NCI-H2196 (cell line): Measurements from ENCODE around the gene ODR4.
"Not testable (repeated sequence)": the region's sequence is repeated elsewhere in the genome, so short reads cannot be mapped to it uniquely, and the experiment has no call there.

Source experiments
- DNase-seq: peaks from one replicate; lab custom pipeline; 2025; ENCODE audit not compliant: unreplicated experiment; lab: John Stamatoyannopoulos, UW

Gene ODR4

DNA sequence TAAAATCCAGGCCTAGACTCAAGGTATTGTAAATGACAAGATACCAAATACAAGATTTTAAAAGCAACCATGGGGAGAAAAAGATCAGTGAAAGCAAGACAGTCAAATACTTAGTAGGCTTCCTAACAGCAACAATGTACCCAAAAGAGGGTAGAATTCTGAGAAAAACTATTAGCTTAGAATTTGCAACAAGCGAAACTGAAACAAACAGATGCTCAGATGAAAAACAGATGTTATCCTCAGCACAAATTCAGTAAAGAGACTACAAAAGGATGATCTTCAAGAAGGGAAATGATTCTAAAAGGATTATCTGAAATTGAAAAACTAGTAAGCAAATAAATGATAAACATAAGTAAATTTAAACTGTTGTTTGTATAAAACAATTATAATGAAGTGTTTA, 45.3 kb downstream of the ODR4 start:
- no peak for DNase-seq

- DNase-seq, result no peak
Measured at GRCh38 chr1:186421446-186421845, 45.8 kb downstream of the ODR4 start.

- DNase-seq, result no peak
Measured at GRCh38 chr1:186424539-186424938, 48.9 kb downstream of the ODR4 start.

DNA sequence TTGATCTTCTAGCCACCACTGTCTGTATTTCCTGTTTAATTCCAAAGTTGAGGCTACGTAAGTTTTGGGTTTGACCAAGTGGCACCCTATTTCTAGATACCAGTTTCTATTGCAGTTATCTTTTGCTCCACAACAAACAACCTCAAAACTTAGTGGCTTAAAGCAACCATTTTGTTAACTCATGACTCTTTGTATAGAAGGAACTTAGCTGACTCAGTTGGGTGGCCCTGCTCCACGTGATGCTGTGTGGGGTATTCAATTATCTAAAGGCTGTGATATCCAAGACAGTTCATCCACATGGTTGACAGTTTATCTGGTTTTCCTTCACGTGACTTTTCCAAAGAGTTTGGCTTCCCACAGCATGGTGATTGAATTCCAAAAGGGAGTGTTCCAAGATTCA, 50.5 kb downstream of the ODR4 start:
- no peak for DNase-seq

- DNase-seq, result no peak
Measured at GRCh38 chr1:186429017-186429416, 53.4 kb downstream of the ODR4 start.

DNA sequence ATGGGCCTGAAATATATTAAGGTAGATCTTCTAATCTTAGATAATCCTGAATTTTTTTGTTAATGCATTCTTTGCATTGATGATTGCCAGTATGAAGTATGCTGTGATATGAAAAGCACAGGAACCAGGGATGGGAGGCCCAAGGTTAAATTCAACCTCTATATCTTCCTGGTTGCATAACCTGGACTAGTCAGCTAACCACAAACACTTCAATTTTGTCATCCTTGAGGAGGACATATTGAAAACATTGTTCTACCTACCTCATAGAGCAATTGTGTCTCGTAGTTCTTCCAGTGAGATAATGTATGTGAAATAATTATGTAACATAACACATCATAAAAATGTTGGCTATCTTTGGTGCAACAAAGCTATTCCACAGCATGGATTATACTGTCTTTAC, 59.7 kb downstream of the ODR4 start:
- no peak for DNase-seq

DNA sequence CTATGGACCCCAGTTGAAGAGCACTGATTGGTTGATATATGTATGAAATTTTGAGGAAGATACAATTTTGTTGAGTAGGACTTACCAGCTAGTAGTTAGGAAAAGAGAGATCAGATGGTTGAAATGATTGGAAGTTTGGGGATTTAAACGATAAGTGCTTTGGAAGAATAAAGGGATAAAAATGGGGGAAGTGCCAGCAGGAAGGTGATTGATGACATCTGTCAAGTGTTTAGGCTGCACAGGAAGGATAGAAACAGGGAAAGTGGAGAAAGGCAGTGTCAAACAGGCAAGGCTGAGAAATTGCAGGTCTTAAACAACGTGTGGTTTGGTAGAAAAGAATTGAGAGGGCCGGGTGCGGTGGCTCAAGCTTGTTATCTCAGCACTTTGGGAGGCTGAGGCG, 62.9 kb downstream of the ODR4 start:
- DNase-seq, result no peak

DNA sequence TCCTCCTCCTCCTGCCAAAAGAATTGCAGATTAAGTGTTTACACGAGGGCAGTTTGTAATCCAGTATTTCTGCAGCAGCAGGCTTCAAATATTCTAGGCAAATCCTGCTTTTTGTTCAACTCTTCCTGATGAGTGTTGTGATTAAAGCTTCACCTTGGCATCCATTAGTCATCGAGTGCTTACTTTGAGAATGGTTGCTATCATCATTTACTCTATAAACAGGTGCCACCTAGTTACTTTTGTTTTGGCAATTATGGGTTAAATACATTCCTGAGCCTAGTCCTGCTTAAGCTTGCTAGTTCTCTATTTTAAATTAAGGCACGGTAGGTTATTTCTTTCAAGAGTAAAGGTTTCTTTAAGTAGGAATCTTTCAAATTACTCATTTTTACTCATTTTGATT, 64.9 kb downstream of the ODR4 start:
- DNase-seq, result peak; percentile 6

DNA sequence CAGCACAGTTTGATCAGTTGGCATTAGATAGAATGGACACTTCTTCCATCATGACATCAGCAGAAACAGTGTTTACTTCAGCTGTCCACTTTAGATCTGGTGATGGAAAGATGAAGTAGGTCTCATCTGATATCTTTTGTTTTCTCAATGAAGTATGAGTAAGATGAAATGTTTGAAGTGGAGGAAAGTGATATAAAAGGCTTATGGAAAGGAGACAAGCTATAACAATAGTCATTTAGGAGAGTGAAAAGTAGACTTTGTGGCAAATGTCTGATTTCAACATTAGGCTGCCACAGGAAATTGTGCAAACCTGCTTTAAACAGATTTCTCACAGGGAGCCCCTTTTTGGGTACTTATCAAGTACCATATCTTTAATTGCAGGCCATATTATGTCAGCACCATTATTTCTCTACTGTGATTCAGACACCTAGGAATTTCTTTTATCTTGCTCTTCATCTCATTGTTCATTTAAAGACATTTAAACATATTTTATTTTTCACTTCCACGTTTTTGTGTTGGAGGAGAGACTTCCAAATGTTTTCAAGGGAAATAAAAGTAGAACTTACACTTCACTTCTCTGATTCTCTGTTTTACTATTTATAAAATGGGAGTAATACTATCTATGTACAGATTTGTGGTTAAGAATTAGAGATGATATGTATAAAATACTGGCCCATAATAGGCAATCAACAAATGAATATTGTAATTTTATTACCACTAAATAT, 67.2 kb downstream of the ODR4 start:
- DNase-seq, result peak; percentile 9

GRCh38 chr1:186443638-186444037, 68.0 kb downstream of the ODR4 start:
- no peak for DNase-seq

GRCh38 chr1:186446152-186446551, 70.5 kb downstream of the ODR4 start:
- no peak for DNase-seq

- DNase-seq, result no peak
Measured at GRCh38 chr1:186454981-186455380, 79.3 kb downstream of the ODR4 start.

GRCh38 chr1:186456729-186457255, 81.2 kb downstream of the ODR4 start:
- DNase-seq, result no peak

DNA sequence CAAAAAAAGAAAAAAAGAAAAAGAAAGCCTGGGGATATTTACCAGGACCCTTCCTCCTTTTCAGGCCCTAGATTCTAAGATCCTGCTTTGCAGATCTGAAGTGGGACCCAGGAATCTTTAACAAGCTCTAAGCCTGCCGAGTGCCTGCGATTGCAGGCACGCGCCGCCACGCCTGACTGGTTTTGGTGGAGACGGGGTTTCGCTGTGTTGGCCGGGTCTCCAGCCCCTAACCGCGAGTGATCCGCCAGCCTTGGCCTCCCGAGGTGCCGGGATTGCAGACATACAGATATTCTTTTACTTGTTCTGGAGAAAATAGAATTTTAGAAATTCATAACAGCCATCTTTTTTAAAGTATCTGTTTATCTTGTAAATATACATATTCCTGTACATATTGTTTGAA, 83.5 kb downstream of the ODR4 start:
- not testable (repeated sequence) for DNase-seq

DNA sequence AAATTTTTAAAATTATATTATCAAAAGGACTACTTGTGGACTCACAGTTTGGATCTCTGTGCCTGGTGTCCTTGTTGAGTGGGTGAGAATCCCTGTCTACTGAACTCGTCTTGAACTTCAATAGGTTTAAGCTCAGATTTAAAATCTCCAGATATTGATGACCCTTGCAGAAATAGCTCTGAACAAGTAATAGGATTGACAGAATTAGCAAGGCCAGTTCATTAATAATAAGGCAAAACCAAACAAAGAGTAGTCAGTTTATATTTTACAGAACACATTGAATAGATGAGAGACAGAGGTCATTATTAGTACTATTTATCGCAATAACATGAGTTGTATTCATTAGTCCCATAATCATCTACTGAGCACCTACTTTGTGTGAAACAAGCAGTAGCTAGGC, 85.4 kb downstream of the ODR4 start, which contains the start of gene PDC:
TSS of gene PDC (minus strand) at position 101 of the 400 bp plus-strand sequence. CDS start 11,655 bp downstream, outside the sequence.
- DNase-seq, result no peak

DNA sequence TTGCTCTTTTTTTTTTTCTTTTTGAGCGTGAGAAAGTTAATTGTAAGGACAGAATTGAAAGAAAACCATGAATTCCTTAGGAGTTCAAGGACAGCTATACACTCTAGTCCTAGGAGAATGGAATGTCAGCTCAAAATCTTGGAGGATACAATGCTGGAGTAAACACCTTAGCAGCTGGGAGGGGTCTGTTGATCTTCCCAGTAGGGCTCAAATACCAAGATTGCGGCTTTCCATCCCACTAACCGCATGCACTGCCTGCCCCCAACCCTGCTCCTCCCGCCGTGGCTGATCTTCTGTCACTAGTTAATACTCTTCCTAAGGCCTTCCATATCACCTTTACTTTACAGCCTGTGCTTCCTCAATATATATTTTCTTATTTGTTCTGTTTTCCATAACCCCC, 87.9 kb downstream of the ODR4 start:
- DNase-seq, result no peak

GRCh38 chr1:186463926-186464325, 88.3 kb downstream of the ODR4 start:
- DNase-seq, result no peak

DNA sequence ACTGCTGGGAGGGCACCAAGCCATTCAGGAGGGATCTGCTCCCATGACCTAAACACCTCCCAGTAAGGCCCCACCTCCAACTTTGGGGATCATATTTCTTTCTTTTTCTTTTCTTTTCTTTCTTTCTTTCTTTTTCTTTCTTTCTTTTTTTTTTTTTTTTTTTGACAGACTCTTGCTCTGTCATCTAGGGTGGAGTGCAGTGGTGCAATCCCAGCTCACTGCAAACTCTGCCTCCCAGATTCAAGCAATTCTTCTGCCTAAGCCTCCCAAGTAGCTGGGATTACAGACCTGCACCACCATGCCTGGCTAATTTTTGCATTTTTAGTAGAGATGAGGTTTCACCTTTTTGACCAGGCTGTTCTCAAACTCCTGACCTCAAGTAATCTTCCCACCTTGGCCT, 89.9 kb downstream of the ODR4 start:
- DNase-seq, result not testable (repeated sequence)

DNA sequence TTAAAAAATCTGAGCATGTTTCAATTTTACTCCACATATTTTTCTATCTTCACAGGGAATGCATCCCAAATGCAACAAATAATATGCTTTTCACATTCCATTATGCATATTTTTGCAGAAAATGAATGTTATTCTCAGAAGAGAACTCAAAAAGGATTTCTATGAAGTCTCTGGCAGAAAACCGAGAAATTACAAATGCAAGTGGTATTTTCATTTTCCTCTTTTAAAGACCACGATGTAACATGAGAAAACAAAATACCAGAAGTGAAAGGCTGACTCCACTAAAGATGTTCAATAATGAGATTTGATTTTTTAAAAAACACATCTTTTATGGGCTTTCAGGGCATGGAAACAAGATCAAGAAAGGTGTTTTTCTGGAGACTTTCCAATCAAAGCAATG, 90.3 kb downstream of the ODR4 start:
- DNase-seq, result no peak
